H9 (cell line): Measurements from ENCODE around the gene QSER1. TPM values are rescaled to one million over a fixed set of nuclear protein-coding genes. Genes with fewer than 3 reads are reported as not detected.

Experiments used
- DNase-seq: peaks from one replicate; pipeline ENCODE4 v3.0.0-alpha.2; 2017
- H2AFZ ChIP-seq: one replicate; pipeline ENCODE4 v1.6.1; 2013; ENCODE audit warnings: mild to moderate bottlenecking, low read length, control low read depth, moderate library complexity
- H2AK5ac ChIP-seq: 2 replicates; pipeline ENCODE4 v1.6.1; 2013; ENCODE audit warnings: low read length, control low read depth, mixed read lengths; ENCODE audit not compliant: insufficient read length
- H2BK120ac ChIP-seq: one replicate; pipeline ENCODE4 v1.6.1; 2013; ENCODE audit warnings: low read depth, mild to moderate bottlenecking, low read length, control low read depth, inconsistent platforms; ENCODE audit not compliant: poor library complexity, severe bottlenecking
- H2BK12ac ChIP-seq: 2 replicates; pipeline ENCODE4 v1.6.1; 2013; ENCODE audit warnings: low read length, control low read depth, mixed read lengths, low read depth; ENCODE audit not compliant: insufficient read length
- H2BK15ac ChIP-seq: 2 replicates; pipeline ENCODE4 v1.6.1; 2013; ENCODE audit warnings: low read depth, low read length, control low read depth
- H2BK20ac ChIP-seq: one replicate; pipeline ENCODE4 v1.6.1; 2013; ENCODE audit warnings: low read depth, mild to moderate bottlenecking, low read length, control low read depth, inconsistent platforms; ENCODE audit not compliant: poor library complexity, severe bottlenecking
- H2BK5ac ChIP-seq: 2 replicates; pipeline ENCODE4 v1.6.1; 2013; ENCODE audit warnings: low read length, control low read depth, mixed read lengths; ENCODE audit not compliant: insufficient read length
- H3K14ac ChIP-seq: 2 replicates; pipeline ENCODE4 v1.6.1; 2013; ENCODE audit warnings: low read length, control low read depth; ENCODE audit not compliant: insufficient read depth
- H3K18ac ChIP-seq: 2 replicates; pipeline ENCODE4 v1.6.1; 2013; ENCODE audit warnings: low read depth, mild to moderate bottlenecking, mixed read lengths, low read length, control low read depth; ENCODE audit not compliant: insufficient read length
- H3K23ac ChIP-seq: 2 replicates; pipeline ENCODE4 v1.6.1; 2013; ENCODE audit warnings: low read length, control low read depth, mixed read lengths, low read depth; ENCODE audit not compliant: insufficient read length
- H3K23me2 ChIP-seq: 2 replicates; pipeline ENCODE4 v1.6.1; 2013; ENCODE audit warnings: low read depth, mild to moderate bottlenecking, mixed read lengths, low read length, control low read depth; ENCODE audit not compliant: insufficient read length, poor library complexity, severe bottlenecking
- H3K27ac ChIP-seq: 2 replicates; pipeline ENCODE4 v1.5.1; 2013; ENCODE audit warnings: low read length, control low read depth, mixed read lengths, low read depth; ENCODE audit not compliant: insufficient read length
- H3K27me3 ChIP-seq: 2 replicates; pipeline ENCODE4 v1.6.1; 2013; ENCODE audit warnings: low read length, control low read depth, inconsistent platforms; ENCODE audit not compliant: insufficient read depth
- H3K4ac ChIP-seq: 2 replicates; pipeline ENCODE4 v1.6.1; 2013; ENCODE audit warnings: low read depth, mild to moderate bottlenecking, control low read depth, inconsistent platforms, low read length, moderate library complexity
- H3K4me1 ChIP-seq: 2 replicates; pipeline ENCODE4 v1.6.1; 2013; ENCODE audit warnings: low read length, control low read depth, inconsistent platforms; ENCODE audit not compliant: insufficient read depth
- H3K4me2 ChIP-seq: 2 replicates; pipeline ENCODE4 v1.6.1; 2013; ENCODE audit warnings: low read length, control low read depth, mixed read lengths; ENCODE audit not compliant: insufficient read length, insufficient read depth
- H3K56ac ChIP-seq: 2 replicates; pipeline ENCODE4 v1.6.1; 2013; ENCODE audit warnings: low read depth, mild to moderate bottlenecking, mixed read lengths, low read length, control low read depth; ENCODE audit not compliant: insufficient read length
- H3K79me1 ChIP-seq: 2 replicates; pipeline ENCODE4 v1.6.1; 2013; ENCODE audit warnings: low read depth, mild to moderate bottlenecking, moderate library complexity, low read length, control low read depth, inconsistent platforms; ENCODE audit not compliant: insufficient read depth, poor library complexity, severe bottlenecking
- H3K79me2 ChIP-seq: 2 replicates; pipeline ENCODE4 v1.6.1; 2013; ENCODE audit warnings: low read length, control low read depth, inconsistent platforms; ENCODE audit not compliant: insufficient read depth
- H3K9ac ChIP-seq: 2 replicates; pipeline ENCODE4 v1.6.1; 2013; ENCODE audit warnings: low read length, control low read depth, mixed read lengths; ENCODE audit not compliant: insufficient read length; ENCODE audit errors: extremely low read depth
- H3K9me3 ChIP-seq: one replicate; pipeline ENCODE4 v1.6.1; 2013; ENCODE audit warnings: low read depth, low read length, inconsistent platforms; ENCODE audit not compliant: control insufficient read depth
- H3T11ph ChIP-seq: one replicate; pipeline ENCODE4 v1.6.1; 2013; ENCODE audit warnings: mild to moderate bottlenecking, low read length, control low read depth, inconsistent platforms
- H4K20me1 ChIP-seq: one replicate; pipeline ENCODE4 v1.6.1; 2013; ENCODE audit not compliant: control insufficient read depth, insufficient read length, insufficient read depth
- H4K5ac ChIP-seq: 2 replicates; pipeline ENCODE4 v1.6.1; 2013; ENCODE audit warnings: low read depth, mild to moderate bottlenecking, mixed read lengths, low read length, control low read depth; ENCODE audit not compliant: insufficient read length
- H4K8ac ChIP-seq: replicated peaks from 2 replicates; pipeline ENCODE4 v1.6.1; 2013; ENCODE audit warnings: low read length, control low read depth, mixed read lengths, low read depth; ENCODE audit not compliant: insufficient read length
- H4K91ac ChIP-seq: 2 replicates; pipeline ENCODE4 v1.6.1; 2013; ENCODE audit warnings: low read depth, mild to moderate bottlenecking, moderate library complexity, mixed read lengths, low read length, control low read depth; ENCODE audit not compliant: insufficient read length
- H3K27ac Mint-ChIP-seq, 3 experiments: 2 replicates in 2 of 3; 3 replicates in 1 of 3; pipeline ENCODE4 v1.8.0; 2020 to 2021; ENCODE audit warnings: mixed read lengths in 3 of 3, mild to moderate bottlenecking in 1 of 3, moderate library complexity in 1 of 3
- H3K27me3 Mint-ChIP-seq: 2 replicates; pipeline ENCODE4 v1.8.0; 2021; ENCODE audit warnings: low read depth, mild to moderate bottlenecking, moderate library complexity, mixed read lengths
- H3K36me3 Mint-ChIP-seq, 3 experiments: 2 replicates in 2 of 3; 3 replicates in 1 of 3; pipeline ENCODE4 v1.8.0; 2020 to 2021; ENCODE audit warnings: low read depth in 3 of 3, mixed read lengths in 3 of 3; ENCODE audit not compliant: insufficient read depth in 1 of 3
- H3K4me1 Mint-ChIP-seq, 2 experiments: 2 replicates each; pipeline ENCODE4 v1.8.0; 2020; ENCODE audit warnings: mixed read lengths in 2 of 2
- H3K4me3 Mint-ChIP-seq, 2 experiments: 2 replicates in 1 of 2; 3 replicates in 1 of 2; pipeline ENCODE4 v1.8.0; 2020 to 2021; ENCODE audit warnings: mild to moderate bottlenecking in 2 of 2, mixed read lengths in 2 of 2, moderate library complexity in 1 of 2
- H3K9me3 Mint-ChIP-seq, 2 experiments: 2 replicates in 1 of 2; 3 replicates in 1 of 2; pipeline ENCODE4 v1.8.0; 2020; ENCODE audit warnings: mild to moderate bottlenecking in 2 of 2, mixed read lengths in 2 of 2, moderate library complexity in 1 of 2
- WGBS: extraction: QIAGEN DNeasy Blood & Tissue Kit; methylation state at CpG from one replicate; pipeline ENCODE4 v1.1.7; 2013; ENCODE audit warnings: missing lambda C conversion rate, low lambda C conversion rate, mixed read lengths; ENCODE audit not compliant: insufficient read length; ENCODE audit errors: extremely low coverage; 5-methylcytosine and 5-hydroxymethylcytosine counted together
- total RNA-seq: library from RNA; stranded (reverse); gene quantifications from 2 replicates; pipeline ENCODE4 v1.2.1, GENCODE V29; 2021
- TF ChIP-seq, protein P1 (sequence below): fragments of 200-600 bp; sonication (generic); conservative IDR thresholded peaks from 3 replicates; pipeline ENCODE4 v1.8.0; 2021; ENCODE audit warnings: antibody characterized with exemption, mild to moderate bottlenecking

QSER1 gene
- total RNA-seq, 1 experiment from 2014 or later: 139 TPM

DNA sequence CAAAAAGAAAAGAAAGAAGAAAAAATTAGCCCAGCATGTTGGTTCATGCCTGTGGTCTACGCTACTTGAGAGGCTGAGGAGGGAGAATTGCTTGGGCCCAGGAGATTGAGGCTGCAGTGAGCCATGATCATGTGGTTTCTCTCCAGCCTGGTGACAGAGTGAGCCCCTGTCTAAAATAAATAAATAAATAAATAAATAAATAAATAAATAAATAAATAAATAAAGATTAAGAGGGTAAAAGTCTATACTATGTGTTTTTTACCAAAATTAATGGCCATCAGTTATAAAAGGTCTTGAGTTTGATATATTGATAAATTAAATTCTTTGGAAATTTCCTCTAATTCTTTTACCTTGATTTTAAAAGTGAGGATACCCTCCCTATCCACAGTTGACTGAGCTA lies 97.9 kb downstream of the QSER1 start:
- H2AK5ac ChIP-seq: no peak overlapping the region
- TF ChIP-seq, protein P1, sequence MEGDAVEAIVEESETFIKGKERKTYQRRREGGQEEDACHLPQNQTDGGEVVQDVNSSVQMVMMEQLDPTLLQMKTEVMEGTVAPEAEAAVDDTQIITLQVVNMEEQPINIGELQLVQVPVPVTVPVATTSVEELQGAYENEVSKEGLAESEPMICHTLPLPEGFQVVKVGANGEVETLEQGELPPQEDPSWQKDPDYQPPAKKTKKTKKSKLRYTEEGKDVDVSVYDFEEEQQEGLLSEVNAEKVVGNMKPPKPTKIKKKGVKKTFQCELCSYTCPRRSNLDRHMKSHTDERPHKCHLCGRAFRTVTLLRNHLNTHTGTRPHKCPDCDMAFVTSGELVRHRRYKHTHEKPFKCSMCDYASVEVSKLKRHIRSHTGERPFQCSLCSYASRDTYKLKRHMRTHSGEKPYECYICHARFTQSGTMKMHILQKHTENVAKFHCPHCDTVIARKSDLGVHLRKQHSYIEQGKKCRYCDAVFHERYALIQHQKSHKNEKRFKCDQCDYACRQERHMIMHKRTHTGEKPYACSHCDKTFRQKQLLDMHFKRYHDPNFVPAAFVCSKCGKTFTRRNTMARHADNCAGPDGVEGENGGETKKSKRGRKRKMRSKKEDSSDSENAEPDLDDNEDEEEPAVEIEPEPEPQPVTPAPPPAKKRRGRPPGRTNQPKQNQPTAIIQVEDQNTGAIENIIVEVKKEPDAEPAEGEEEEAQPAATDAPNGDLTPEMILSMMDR: no peak
- no peak overlapping the region for H3K4me3 Mint-ChIP-seq
- H2AFZ ChIP-seq: no peak overlapping the region
- no peak overlapping the region for H3T11ph ChIP-seq
- H3K56ac ChIP-seq: no peak overlapping the region
- H4K5ac ChIP-seq: no peak overlapping the region
- WGBS: no CpG with 5 or more reads among the region's 1 CpG
- H2BK5ac ChIP-seq: no peak overlapping the region
- no peaks in the 10 kb centered on the region for H3K4me1 ChIP-seq
- no peak overlapping the region for H3K27ac ChIP-seq
- no peaks in the 10 kb centered on the region; the same call in 1 of the 2 replicates for H3K27me3 Mint-ChIP-seq
- no peak overlapping the region for H3K14ac ChIP-seq
- peaks cover 0 to 3% (median 0%) of the 10 kb centered on the region in 3 experiments; a peak in 3 of 7 replicates for H3K36me3 Mint-ChIP-seq
- no peak overlapping the region for H4K8ac ChIP-seq
- H3K4ac ChIP-seq: no peak overlapping the region
- H2BK15ac ChIP-seq: no peak overlapping the region
- H4K20me1 ChIP-seq: no peaks in the 10 kb centered on the region
- no peak overlapping the region for H3K4me2 ChIP-seq
- no peaks in the 10 kb centered on the region for H3K79me2 ChIP-seq
- H3K27me3 ChIP-seq: no peaks in the 10 kb centered on the region
- no peak overlapping the region for H3K23ac ChIP-seq
- peaks cover 0 to 5% of the 10 kb centered on the region in 2 experiments; a peak in 2 of 4 replicates for H3K4me1 Mint-ChIP-seq
- no peak for DNase-seq
- no peak overlapping the region for H3K27ac Mint-ChIP-seq
- no peak overlapping the region for H2BK120ac ChIP-seq
- no peak overlapping the region for H2BK12ac ChIP-seq
- no peaks in the 10 kb centered on the region for H3K23me2 ChIP-seq
- no peaks in the 10 kb centered on the region for H3K9me3 ChIP-seq
- no peak overlapping the region for H3K9ac ChIP-seq
- H3K79me1 ChIP-seq: no peaks in the 10 kb centered on the region
- no peak overlapping the region for H3K18ac ChIP-seq
- peaks cover 7 to 20% of the 10 kb centered on the region in 2 experiments for H3K9me3 Mint-ChIP-seq
- no peak overlapping the region for H2BK20ac ChIP-seq
- H4K91ac ChIP-seq: no peak overlapping the region
